Measurements from ENCODE around the gene RAI2. TPM values are rescaled to one million over a fixed set of nuclear protein-coding genes. Genes with fewer than 3 reads are reported as not detected.
A peak's percentile ranks its signal among the peaks of the same experiment; 100 is the strongest.

The RAI2 gene
- 1 to 10 TPM in 1 of 2 donors, not detected in 1; 1.1 TPM for total RNA-seq

GRCh38 chrX:17860811-17861488 lies at the start of gene RAI2:
Gene RAI2, minus strand, starts transcription at chrX:17861298. Its CDS starts 59,288 bp downstream, at chrX:17802010.
- Mint-ChIP-seq H3K4me1 (ENCODE audit: low read depth in 2 of 2) (no peaks in the 10 kb centered on the region), H3K27ac (no peak within 1 kb of the TSS), H3K9me3 (no peaks in the 10 kb centered on the region), H3K4me3 (no peak within 1 kb of the TSS), H3K27me3 (peaks cover 40 to 42% of the 10 kb centered on the region in 2 donors), H3K36me3 (no peaks in the 10 kb centered on the region)
- ATAC-seq (peak in 1 of 2 donors; percentile 13), DNase-seq (ENCODE audit: low spot score) (no peak)

- peaks cover 15 to 21% of the 10 kb centered on the region in 2 donors for H3K27me3 Mint-ChIP-seq
- H3K27ac Mint-ChIP-seq: no peak overlapping the region
- peaks cover 3% of the 10 kb centered on the region for H3K9me3 Mint-ChIP-seq
- ATAC-seq (no peak), DNase-seq (ENCODE audit: low spot score) (no peak)
- H3K4me3 Mint-ChIP-seq: no peak overlapping the region
- no peaks in the 10 kb centered on the region for H3K36me3 Mint-ChIP-seq
- H3K4me1 Mint-ChIP-seq (ENCODE audit: low read depth in 2 of 2): no peaks in the 10 kb centered on the region
Measured at GRCh38 chrX:17888421-17888820, 27.3 kb upstream of the RAI2 start.

- DNase-seq (ENCODE audit: low spot score) (no peak), ATAC-seq (no peak)
- no peaks in the 10 kb centered on the region for H3K36me3 Mint-ChIP-seq
- H3K9me3 Mint-ChIP-seq: peaks cover 3% of the 10 kb centered on the region
- peaks cover 20 to 23% of the 10 kb centered on the region in 2 donors for H3K27me3 Mint-ChIP-seq
- no peak overlapping the region for H3K27ac Mint-ChIP-seq
- no peaks in the 10 kb centered on the region for H3K4me1 Mint-ChIP-seq (ENCODE audit: low read depth in 2 of 2)
- no peak overlapping the region for H3K4me3 Mint-ChIP-seq
Measured at GRCh38 chrX:17882680-17883079, 21.6 kb upstream of the RAI2 start.

- Mint-ChIP-seq H3K9me3 (no peaks in the 10 kb centered on the region), H3K4me3 (no peak overlapping the region), H3K27ac (no peak overlapping the region), H3K36me3 (no peaks in the 10 kb centered on the region), H3K4me1 (ENCODE audit: low read depth in 2 of 2) (no peaks in the 10 kb centered on the region), H3K27me3 (peaks cover 14 to 35% of the 10 kb centered on the region in 2 donors)
- DNase-seq (ENCODE audit: low spot score) (no peak), ATAC-seq (no peak)
Measured at GRCh38 chrX:17878028-17878670, 17.1 kb upstream of the RAI2 start.

GRCh38 chrX:17876135-17876534 lies 15.0 kb upstream of the RAI2 start:
- peaks cover 12 to 33% of the 10 kb centered on the region in 2 donors for H3K27me3 Mint-ChIP-seq
- H3K4me3 Mint-ChIP-seq: no peak overlapping the region
- H3K27ac Mint-ChIP-seq: no peak overlapping the region
- no peaks in the 10 kb centered on the region for H3K36me3 Mint-ChIP-seq
- no peak for ATAC-seq
- H3K4me1 Mint-ChIP-seq (ENCODE audit: low read depth in 2 of 2): no peaks in the 10 kb centered on the region
- H3K9me3 Mint-ChIP-seq: no peaks in the 10 kb centered on the region
- no peak for DNase-seq (ENCODE audit: low spot score)

- Mint-ChIP-seq H3K36me3 (no peaks in the 10 kb centered on the region), H3K4me1 (ENCODE audit: low read depth in 2 of 2) (no peaks in the 10 kb centered on the region), H3K4me3 (no peak overlapping the region), H3K27me3 (peaks cover 8 to 10% of the 10 kb centered on the region in 2 donors), H3K9me3 (no peaks in the 10 kb centered on the region), H3K27ac (no peak overlapping the region)
- no peak for DNase-seq (ENCODE audit: low spot score)
- ATAC-seq: no peak
Measured at GRCh38 chrX:17869580-17869979, 8.5 kb upstream of the RAI2 start.

GRCh38 chrX:17861489-17862011 lies 452 bp upstream of the RAI2 start:
- ATAC-seq (no peak), DNase-seq (ENCODE audit: low spot score) (no peak)
- H3K4me1 Mint-ChIP-seq (ENCODE audit: low read depth in 2 of 2): no peaks in the 10 kb centered on the region
- H3K27ac Mint-ChIP-seq: no peak overlapping the region
- no peak overlapping the region for H3K4me3 Mint-ChIP-seq
- no peaks in the 10 kb centered on the region for H3K9me3 Mint-ChIP-seq
- peaks cover 40 to 41% of the 10 kb centered on the region in 2 donors for H3K27me3 Mint-ChIP-seq
- no peaks in the 10 kb centered on the region for H3K36me3 Mint-ChIP-seq

GRCh38 chrX:17860179-17860780 lies 818 bp downstream of the RAI2 start:
- H3K4me1 Mint-ChIP-seq (ENCODE audit: low read depth in 2 of 2): no peaks in the 10 kb centered on the region
- ATAC-seq (no peak), DNase-seq (ENCODE audit: low spot score) (no peak)
- H3K36me3 Mint-ChIP-seq: no peaks in the 10 kb centered on the region
- H3K27me3 Mint-ChIP-seq: peaks cover 41 to 42% of the 10 kb centered on the region in 2 donors
- H3K9me3 Mint-ChIP-seq: no peaks in the 10 kb centered on the region
- no peak overlapping the region for H3K27ac Mint-ChIP-seq
- H3K4me3 Mint-ChIP-seq: no peak overlapping the region

GRCh38 chrX:17859609-17860178 lies 1.4 kb downstream of the RAI2 start:
- no peak overlapping the region for H3K4me3 Mint-ChIP-seq
- DNase-seq (ENCODE audit: low spot score): no peak
- no peaks in the 10 kb centered on the region for H3K4me1 Mint-ChIP-seq (ENCODE audit: low read depth in 2 of 2)
- H3K36me3 Mint-ChIP-seq: no peaks in the 10 kb centered on the region
- H3K27me3 Mint-ChIP-seq: peaks cover 46 to 47% of the 10 kb centered on the region in 2 donors
- no peak overlapping the region for H3K27ac Mint-ChIP-seq
- no peak for ATAC-seq
- H3K9me3 Mint-ChIP-seq: no peaks in the 10 kb centered on the region

GRCh38 chrX:17854531-17854930 lies 6.6 kb downstream of the RAI2 start:
- ATAC-seq (no peak), DNase-seq (ENCODE audit: low spot score) (no peak)
- H3K27me3 Mint-ChIP-seq: peaks cover 20 to 41% of the 10 kb centered on the region in 2 donors
- no peaks in the 10 kb centered on the region for H3K9me3 Mint-ChIP-seq
- H3K4me1 Mint-ChIP-seq (ENCODE audit: low read depth in 2 of 2): no peaks in the 10 kb centered on the region
- no peak overlapping the region for H3K27ac Mint-ChIP-seq
- no peaks in the 10 kb centered on the region for H3K36me3 Mint-ChIP-seq
- H3K4me3 Mint-ChIP-seq: no peak overlapping the region

- no peak overlapping the region for H3K4me3 Mint-ChIP-seq
- H3K9me3 Mint-ChIP-seq: no peaks in the 10 kb centered on the region
- H3K36me3 Mint-ChIP-seq: no peaks in the 10 kb centered on the region
- ATAC-seq: no peak
- no peaks in the 10 kb centered on the region for H3K4me1 Mint-ChIP-seq (ENCODE audit: low read depth in 2 of 2)
- DNase-seq (ENCODE audit: low spot score): no peak
- H3K27ac Mint-ChIP-seq: no peak overlapping the region
- peaks cover 15 to 41% of the 10 kb centered on the region in 2 donors for H3K27me3 Mint-ChIP-seq
Measured at GRCh38 chrX:17854069-17854468, 7.0 kb downstream of the RAI2 start.

- no peaks in the 10 kb centered on the region for H3K9me3 Mint-ChIP-seq
- no peak overlapping the region for H3K4me3 Mint-ChIP-seq
- no peaks in the 10 kb centered on the region for H3K4me1 Mint-ChIP-seq (ENCODE audit: low read depth in 2 of 2)
- H3K27me3 Mint-ChIP-seq: peaks cover 7 to 36% of the 10 kb centered on the region in 2 donors
- no peaks in the 10 kb centered on the region for H3K36me3 Mint-ChIP-seq
- no peak overlapping the region for H3K27ac Mint-ChIP-seq
- DNase-seq (ENCODE audit: low spot score) (no peak), ATAC-seq (no peak)
Measured at GRCh38 chrX:17851874-17852273, 9.2 kb downstream of the RAI2 start.

- no peak overlapping the region for H3K27ac Mint-ChIP-seq
- no peak for ATAC-seq
- no peak for DNase-seq (ENCODE audit: low spot score)
- H3K27me3 Mint-ChIP-seq: peaks cover 0 to 21% of the 10 kb centered on the region in 2 donors
- no peaks in the 10 kb centered on the region for H3K36me3 Mint-ChIP-seq
- no peaks in the 10 kb centered on the region for H3K9me3 Mint-ChIP-seq
- no peaks in the 10 kb centered on the region for H3K4me1 Mint-ChIP-seq (ENCODE audit: low read depth in 2 of 2)
- H3K4me3 Mint-ChIP-seq: no peak overlapping the region
Measured at GRCh38 chrX:17848545-17849265, 12.4 kb downstream of the RAI2 start.

All from natural killer cell treated with Interleukin-12 subunit alpha and Interleukin-12 subunit beta and Interleukin-15 and Interleukin-18, amount 100 ng/mL, for 72 hours (primary cell).